ENCODE results near the gene FMOD. TPM values are rescaled to one million over a fixed set of nuclear protein-coding genes. Genes with fewer than 3 reads are reported as not detected.

FMOD gene
- total RNA-seq, 1 donor from 2014 or later, result 2.5 TPM

DNA sequence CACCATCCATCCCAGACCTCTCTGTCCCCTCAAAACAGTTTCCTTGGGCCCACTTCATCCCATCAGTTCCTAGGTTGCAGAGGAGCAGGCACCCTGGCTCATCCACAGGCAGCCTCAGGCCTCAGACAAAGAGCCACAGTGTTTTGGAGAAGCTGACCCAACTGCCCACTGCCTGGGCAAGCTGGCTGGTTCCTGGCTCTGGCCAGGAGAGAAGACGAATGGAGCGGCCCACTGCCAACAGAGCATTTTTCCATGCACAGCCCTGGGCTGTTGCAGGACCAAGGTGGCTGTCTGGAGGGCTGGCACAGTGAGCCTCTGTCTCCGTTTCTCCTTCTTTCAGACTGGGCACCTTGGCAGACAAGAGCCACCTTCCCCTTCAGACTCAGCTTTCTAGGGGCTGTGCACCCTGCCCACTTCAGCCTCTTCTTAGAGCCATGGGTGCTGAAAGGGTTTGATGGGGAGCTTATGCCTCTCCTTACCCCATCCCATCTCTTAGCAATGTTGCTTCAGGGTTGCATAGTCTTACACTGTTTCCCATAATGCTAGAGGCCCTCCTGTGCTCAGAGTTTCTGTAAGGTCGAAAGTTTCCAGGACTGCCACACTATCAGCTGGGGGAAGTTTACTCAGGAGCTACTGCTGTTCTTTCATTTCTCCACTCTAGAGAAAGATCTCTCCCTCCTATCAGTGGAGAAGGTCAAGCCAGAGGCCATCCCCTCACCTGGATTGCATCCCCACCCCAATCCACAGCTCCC lies 973 bp downstream of the FMOD start:
- no peak for DNase-seq (ENCODE audit: low spot score, unreplicated experiment)
- H3K27ac Mint-ChIP-seq, result no peak overlapping the region
- H3K36me3 Mint-ChIP-seq (ENCODE audit: insufficient read depth), result no peaks in the 10 kb centered on the region
- H3K9me3 Mint-ChIP-seq (ENCODE audit: low read depth), result no peaks in the 10 kb centered on the region
- H3K4me3 Mint-ChIP-seq (ENCODE audit: low read depth), result no peak overlapping the region
- TF ChIP-seq, protein P1, sequence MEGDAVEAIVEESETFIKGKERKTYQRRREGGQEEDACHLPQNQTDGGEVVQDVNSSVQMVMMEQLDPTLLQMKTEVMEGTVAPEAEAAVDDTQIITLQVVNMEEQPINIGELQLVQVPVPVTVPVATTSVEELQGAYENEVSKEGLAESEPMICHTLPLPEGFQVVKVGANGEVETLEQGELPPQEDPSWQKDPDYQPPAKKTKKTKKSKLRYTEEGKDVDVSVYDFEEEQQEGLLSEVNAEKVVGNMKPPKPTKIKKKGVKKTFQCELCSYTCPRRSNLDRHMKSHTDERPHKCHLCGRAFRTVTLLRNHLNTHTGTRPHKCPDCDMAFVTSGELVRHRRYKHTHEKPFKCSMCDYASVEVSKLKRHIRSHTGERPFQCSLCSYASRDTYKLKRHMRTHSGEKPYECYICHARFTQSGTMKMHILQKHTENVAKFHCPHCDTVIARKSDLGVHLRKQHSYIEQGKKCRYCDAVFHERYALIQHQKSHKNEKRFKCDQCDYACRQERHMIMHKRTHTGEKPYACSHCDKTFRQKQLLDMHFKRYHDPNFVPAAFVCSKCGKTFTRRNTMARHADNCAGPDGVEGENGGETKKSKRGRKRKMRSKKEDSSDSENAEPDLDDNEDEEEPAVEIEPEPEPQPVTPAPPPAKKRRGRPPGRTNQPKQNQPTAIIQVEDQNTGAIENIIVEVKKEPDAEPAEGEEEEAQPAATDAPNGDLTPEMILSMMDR (IDR thresholded peaks at IDR 0.05; ENCODE audit: unreplicated experiment), result no peak
- H3K4me1 Mint-ChIP-seq (ENCODE audit: low read depth), result peaks cover 13% of the 10 kb centered on the region
- peaks cover 27% of the 10 kb centered on the region for H3K27me3 Mint-ChIP-seq

DNA sequence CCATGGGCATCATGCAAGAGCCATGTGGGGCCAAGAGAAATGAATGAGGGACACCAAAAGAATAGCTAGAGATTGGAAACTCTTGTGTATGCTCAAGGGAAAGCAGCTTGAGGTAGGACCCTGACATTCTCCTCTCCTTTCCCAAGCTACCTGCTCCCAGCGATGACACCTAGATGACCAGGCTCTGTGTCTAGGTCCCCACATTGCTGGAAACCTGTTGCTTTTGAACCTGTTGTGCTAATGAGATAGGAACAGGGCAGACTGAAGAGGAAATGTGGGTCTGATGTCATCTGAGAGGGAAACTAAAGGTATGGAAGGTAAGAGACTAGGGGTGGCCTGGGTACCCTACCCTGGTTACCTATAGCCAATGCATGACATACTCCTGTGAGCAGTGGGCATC lies 1.8 kb downstream of the FMOD start:
- no peak for DNase-seq (ENCODE audit: low spot score, unreplicated experiment)
- Mint-ChIP-seq H3K27me3 (peaks cover 30% of the 10 kb centered on the region), H3K27ac (no peak overlapping the region), H3K36me3 (ENCODE audit: insufficient read depth) (no peaks in the 10 kb centered on the region), H3K9me3 (ENCODE audit: low read depth) (no peaks in the 10 kb centered on the region), H3K4me3 (ENCODE audit: low read depth) (no peak overlapping the region), H3K4me1 (ENCODE audit: low read depth) (peaks cover 13% of the 10 kb centered on the region)
- TF ChIP-seq, protein P1 (IDR thresholded peaks at IDR 0.05; ENCODE audit: unreplicated experiment), result no peak

DNA sequence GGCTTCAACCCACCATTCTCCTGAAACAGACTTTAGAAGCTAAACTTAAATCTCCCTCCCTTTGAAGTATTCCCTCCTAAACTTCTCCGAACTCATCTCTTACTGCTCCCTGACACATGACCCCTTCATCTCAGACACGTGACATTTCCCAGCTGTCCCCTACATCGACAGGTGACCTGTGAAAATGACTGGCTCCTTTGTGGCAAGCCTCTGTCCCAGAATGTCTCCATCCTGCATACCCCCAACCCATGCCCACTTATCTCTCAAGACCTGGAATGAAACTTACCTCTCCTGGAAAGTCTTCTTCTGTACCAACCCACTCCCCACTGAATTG lies 4.2 kb downstream of the FMOD start:
- H3K27ac Mint-ChIP-seq, result no peak overlapping the region
- H3K27me3 Mint-ChIP-seq, result peaks cover 32% of the 10 kb centered on the region
- no peak overlapping the region for H3K4me3 Mint-ChIP-seq (ENCODE audit: low read depth)
- no peak for DNase-seq (ENCODE audit: low spot score, unreplicated experiment)
- H3K9me3 Mint-ChIP-seq (ENCODE audit: low read depth), result no peaks in the 10 kb centered on the region
- TF ChIP-seq, protein P1 (IDR thresholded peaks at IDR 0.05; ENCODE audit: unreplicated experiment), result no peak
- H3K36me3 Mint-ChIP-seq (ENCODE audit: insufficient read depth), result no peaks in the 10 kb centered on the region
- peaks cover 17% of the 10 kb centered on the region for H3K4me1 Mint-ChIP-seq (ENCODE audit: low read depth)

DNA sequence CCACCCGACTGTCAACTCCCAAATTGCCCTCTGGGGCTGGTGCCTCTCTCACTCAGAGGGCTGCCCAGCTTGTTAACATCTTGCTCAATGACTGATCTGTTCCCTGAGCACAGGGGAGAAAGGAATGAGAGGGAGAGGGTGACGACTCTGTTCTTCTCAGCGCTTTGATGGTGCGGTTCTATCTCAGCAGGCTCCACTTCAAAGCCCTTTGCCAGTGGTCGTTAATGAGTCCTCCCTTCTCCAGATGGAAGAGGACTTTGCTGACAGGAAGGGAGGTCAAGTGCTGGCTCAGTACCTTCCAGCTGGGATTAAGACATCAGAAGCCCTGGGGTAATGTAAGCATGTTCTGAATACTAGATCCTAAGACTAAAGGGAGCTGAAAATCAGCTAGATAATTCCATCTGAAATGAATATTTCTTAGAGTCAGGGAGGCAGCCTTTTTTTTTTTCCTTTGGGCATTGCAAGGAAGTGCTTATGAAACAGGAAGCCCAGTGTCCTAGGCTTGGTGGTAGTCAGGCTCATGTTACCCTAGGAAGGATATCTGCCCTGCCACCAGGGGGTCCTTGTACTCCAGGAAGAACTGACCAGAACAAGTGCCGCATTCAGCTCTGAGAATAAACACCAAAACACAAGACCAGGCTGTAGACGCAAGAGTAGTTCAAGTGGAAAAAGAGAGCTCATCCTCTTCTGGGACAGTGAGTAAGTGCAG lies 4.7 kb downstream of the FMOD start:
- H3K27me3 Mint-ChIP-seq, result peaks cover 31% of the 10 kb centered on the region
- H3K36me3 Mint-ChIP-seq (ENCODE audit: insufficient read depth), result no peaks in the 10 kb centered on the region
- no peak overlapping the region for H3K4me3 Mint-ChIP-seq (ENCODE audit: low read depth)
- H3K4me1 Mint-ChIP-seq (ENCODE audit: low read depth), result peaks cover 16% of the 10 kb centered on the region
- no peak for DNase-seq (ENCODE audit: low spot score, unreplicated experiment)
- H3K9me3 Mint-ChIP-seq (ENCODE audit: low read depth), result no peaks in the 10 kb centered on the region
- TF ChIP-seq, protein P1 (IDR thresholded peaks at IDR 0.05; ENCODE audit: unreplicated experiment), result no peak
- H3K27ac Mint-ChIP-seq, result no peak overlapping the region

DNA sequence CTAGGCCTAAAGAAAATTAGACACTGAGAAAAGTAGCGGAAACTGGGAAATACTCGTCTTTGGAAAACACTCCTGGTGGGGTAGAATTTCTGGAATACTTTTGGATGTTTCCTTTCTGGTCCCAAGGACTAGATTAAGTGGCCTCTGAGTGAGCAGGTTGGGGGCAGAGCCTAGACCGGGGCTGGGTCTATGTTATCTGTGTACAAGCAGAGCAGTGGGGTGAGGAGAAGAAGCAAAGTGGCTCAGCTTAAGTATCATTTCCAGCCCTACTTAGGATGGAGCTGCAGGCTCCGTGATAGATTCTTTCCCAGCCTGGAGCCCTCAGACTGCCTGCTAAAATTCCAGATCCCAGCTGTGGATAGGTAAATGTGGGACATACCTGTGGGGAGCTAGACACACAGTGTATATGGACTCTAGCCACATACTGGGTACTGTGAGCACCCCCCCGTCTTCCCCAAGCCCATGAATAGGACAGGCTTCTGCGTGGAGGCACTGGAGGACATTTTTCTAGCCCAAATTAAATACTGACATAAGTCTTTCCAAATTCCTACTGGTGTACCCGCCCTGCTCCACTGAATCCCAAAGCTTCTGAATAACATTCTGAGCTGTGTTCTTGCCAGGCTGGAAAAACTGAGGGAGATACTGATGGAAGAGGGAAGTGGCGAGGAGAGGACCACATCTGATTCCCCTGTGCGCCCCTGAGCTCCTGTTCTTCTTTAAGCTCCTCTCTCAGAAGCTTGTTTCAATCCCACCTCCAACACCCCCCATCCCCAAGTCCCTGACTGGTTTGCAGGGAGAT lies 6.8 kb downstream of the FMOD start:
- TF ChIP-seq, protein P1 (IDR thresholded peaks at IDR 0.05; ENCODE audit: unreplicated experiment), result no peak
- DNase-seq (ENCODE audit: low spot score, unreplicated experiment), result no peak
- H3K4me1 Mint-ChIP-seq (ENCODE audit: low read depth), result peaks cover 11% of the 10 kb centered on the region
- H3K27ac Mint-ChIP-seq, result no peak overlapping the region
- H3K27me3 Mint-ChIP-seq, result peaks cover 36% of the 10 kb centered on the region
- no peak overlapping the region for H3K4me3 Mint-ChIP-seq (ENCODE audit: low read depth)
- no peaks in the 10 kb centered on the region for H3K36me3 Mint-ChIP-seq (ENCODE audit: insufficient read depth)
- H3K9me3 Mint-ChIP-seq (ENCODE audit: low read depth), result no peaks in the 10 kb centered on the region

All from progenitor cell of endocrine pancreas (in vitro differentiated cells).